WTC11 (cell line): Measurements from ENCODE around the gene CELF2. TPM values are rescaled to one million over a fixed set of nuclear protein-coding genes. Genes with fewer than 3 reads are reported as not detected.
A peak's percentile ranks its signal among the peaks of the same experiment; 100 is the strongest.

ENCODE experiments used
- ATAC-seq: fragments of 200-7000 bp; cut with Tn5 transposase; 2 replicates; pipeline ENCODE4 v1.10.0; 2021; ENCODE audit warnings: mild to moderate bottlenecking, moderate library complexity
- CTCF ChIA-PET: fragments of 300-600 bp; sonication (Branson Sonifier 250); formaldehyde crosslinking; loops from one replicate; lab custom pipeline; 2021; ENCODE audit warnings: antibody characterized with exemption; lab: Charles Lee
- POLR2A ChIA-PET: fragments of 350-600 bp; sonication (Branson Sonifier 250); formaldehyde crosslinking; loops from one replicate; lab custom pipeline; 2021; ENCODE audit warnings: antibody characterized with exemption; lab: Charles Lee
- DNase-seq: peaks from one replicate; pipeline ENCODE4 v3.0.0; 2021; ENCODE audit warnings: low spot score
- H3K27ac Mint-ChIP-seq: 2 replicates; pipeline ENCODE4 v1.8.0; 2021; ENCODE audit warnings: mixed read lengths
- H3K27me3 Mint-ChIP-seq: 2 replicates; pipeline ENCODE4 v1.8.0; 2021; ENCODE audit warnings: low read depth, mild to moderate bottlenecking, moderate library complexity, mixed read lengths
- H3K36me3 Mint-ChIP-seq: 2 replicates; pipeline ENCODE4 v1.8.0; 2021; ENCODE audit warnings: mixed read lengths
- H3K4me1 Mint-ChIP-seq: 2 replicates; pipeline ENCODE4 v1.8.0; 2022; ENCODE audit warnings: mixed read lengths
- H3K4me3 Mint-ChIP-seq: 2 replicates; pipeline ENCODE4 v1.8.0; 2021; ENCODE audit warnings: mild to moderate bottlenecking, moderate library complexity, mixed read lengths
- H3K9me3 Mint-ChIP-seq: 2 replicates; pipeline ENCODE4 v1.8.0; 2021; ENCODE audit warnings: mixed read lengths
- AR ChIP-seq: fragments of 250-450 bp; sonication (Bioruptor Pico); IDR thresholded peaks from 2 replicates; pipeline ENCODE4 v1.9.0; 2021; ENCODE audit warnings: mild to moderate bottlenecking
- ATF1 ChIP-seq: sonication (generic); formaldehyde crosslinking; IDR thresholded peaks from 2 replicates; pipeline ENCODE4 v1.8.1; 2023; ENCODE audit warnings: mild to moderate bottlenecking, moderate library complexity, missing genetic modification reagents
- ATF3 ChIP-seq: sonication (generic); formaldehyde crosslinking; conservative IDR thresholded peaks from 2 replicates; pipeline ENCODE4 v1.8.1; 2022; ENCODE audit warnings: mild to moderate bottlenecking, missing genetic modification reagents
- CBFB ChIP-seq: sonication (generic); formaldehyde crosslinking; IDR thresholded peaks from 2 replicates; pipeline ENCODE4 v1.8.1; 2022; ENCODE audit warnings: mild to moderate bottlenecking, low read depth, missing genetic modification reagents
- E2F1 ChIP-seq: sonication (generic); formaldehyde crosslinking; IDR thresholded peaks from 2 replicates; pipeline ENCODE4 v1.8.0; 2022; ENCODE audit warnings: mild to moderate bottlenecking, missing genetic modification reagents
- ELF4 ChIP-seq: sonication (generic); formaldehyde crosslinking; IDR thresholded peaks from 2 replicates; pipeline ENCODE4 v1.8.1; 2022; ENCODE audit warnings: low read depth, mild to moderate bottlenecking, moderate library complexity, missing genetic modification reagents
- ESRRA ChIP-seq: sonication (generic); formaldehyde crosslinking; IDR thresholded peaks from 2 replicates; pipeline ENCODE4 v1.8.1; 2022; ENCODE audit warnings: mild to moderate bottlenecking, missing genetic modification reagents, borderline replicate concordance
- HMGXB4 ChIP-seq: sonication (generic); formaldehyde crosslinking; IDR thresholded peaks from 2 replicates; pipeline ENCODE4 v1.8.1; 2023; ENCODE audit warnings: mild to moderate bottlenecking, moderate library complexity, missing genetic modification reagents
- NFE2L1 ChIP-seq: sonication (generic); formaldehyde crosslinking; IDR thresholded peaks from 2 replicates; pipeline ENCODE4 v1.8.1; 2023; ENCODE audit warnings: missing genetic modification reagents
- NFYB ChIP-seq: sonication (generic); formaldehyde crosslinking; conservative IDR thresholded peaks from 2 replicates; pipeline ENCODE4 v1.8.0; 2022; ENCODE audit warnings: low read depth, missing genetic modification reagents
- RORB ChIP-seq: fragments of 250-450 bp; sonication (Bioruptor Pico); IDR thresholded peaks from 2 replicates; pipeline ENCODE4 v1.9.0; 2021; ENCODE audit warnings: mild to moderate bottlenecking
- SP1 ChIP-seq: sonication (generic); formaldehyde crosslinking; conservative IDR thresholded peaks from 2 replicates; pipeline ENCODE4 v1.8.1; 2022; ENCODE audit warnings: missing genetic modification reagents
- TEAD4 ChIP-seq: sonication (generic); formaldehyde crosslinking; IDR thresholded peaks from 2 replicates; pipeline ENCODE4 v1.8.0; 2022; ENCODE audit warnings: mild to moderate bottlenecking, missing genetic modification reagents
- TP53 ChIP-seq: sonication (generic); formaldehyde crosslinking; IDR thresholded peaks from 2 replicates; pipeline ENCODE4 v1.8.1; 2023; ENCODE audit warnings: mild to moderate bottlenecking, missing genetic modification reagents
- ZBTB43 ChIP-seq: sonication (generic); formaldehyde crosslinking; IDR thresholded peaks from 2 replicates; pipeline ENCODE4 v1.8.1; 2023; ENCODE audit warnings: mild to moderate bottlenecking, missing genetic modification reagents
- ZMAT4 ChIP-seq: fragments of 250-450 bp; sonication (Bioruptor Pico); IDR thresholded peaks from 2 replicates; pipeline ENCODE4 v1.9.0; 2021; ENCODE audit warnings: mild to moderate bottlenecking
- ZNF396 ChIP-seq: fragments of 250-450 bp; sonication (Bioruptor Pico); IDR thresholded peaks from 2 replicates; pipeline ENCODE4 v1.8.0; 2021; ENCODE audit warnings: mild to moderate bottlenecking, moderate library complexity, borderline replicate concordance
- ZNF416 ChIP-seq: fragments of 250-450 bp; sonication (Bioruptor Pico); IDR thresholded peaks from 2 replicates; pipeline ENCODE4 v1.9.0; 2021; ENCODE audit warnings: mild to moderate bottlenecking, inconsistent platforms
- ZNF671 ChIP-seq: fragments of 250-450 bp; sonication (Bioruptor Pico); IDR thresholded peaks from 2 replicates; pipeline ENCODE4 v1.8.0; 2021; ENCODE audit warnings: mild to moderate bottlenecking
- total RNA-seq: library from RNA; stranded (reverse); gene quantifications from 3 replicates; pipeline ENCODE4 v1.2.3, GENCODE V29; 2021
- TF ChIP-seq, protein P1 (sequence below): sonication (generic); formaldehyde crosslinking; conservative IDR thresholded peaks from 2 replicates; pipeline ENCODE4 v1.8.1; 2023; ENCODE audit warnings: mild to moderate bottlenecking, low read depth, missing genetic modification reagents, moderate library complexity

Gene CELF2
- total RNA-seq, 1 experiment from 2014 or later = 24.6 TPM

DNA sequence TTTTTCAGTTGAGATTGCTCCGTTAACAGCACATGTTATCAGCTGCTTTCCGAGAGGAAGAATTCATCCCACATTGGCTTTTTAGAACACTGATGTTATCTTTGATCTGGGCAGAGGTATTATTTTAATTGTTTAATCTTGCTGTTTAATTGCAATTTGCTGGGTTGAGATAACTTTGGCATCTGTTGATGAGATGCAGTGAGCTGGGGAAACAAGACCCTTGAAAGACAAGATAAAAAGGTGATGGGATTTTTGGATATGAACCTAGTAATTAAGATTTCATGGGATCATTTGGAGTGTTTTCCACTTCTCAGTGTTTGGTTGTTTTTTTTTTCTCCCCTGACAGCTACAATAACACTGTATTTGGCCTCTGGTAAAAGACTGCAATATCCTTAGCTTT, 4.5 kb downstream of the CELF2 start:
- Mint-ChIP-seq H3K4me3 (no peak overlapping the region), H3K27ac (no peak overlapping the region)
- no peak for ATAC-seq
- POLR2A ChIA-PET = no interaction called here
- no peak for TF ChIP-seq TEAD4 (CRISPR knock-in tag)
- TF ChIP-seq E2F1 = no peak
- TF ChIP-seq ZNF671 (CRISPR knock-in tag) = no peak
- TF ChIP-seq AR (CRISPR knock-in tag) = no peak
- no peak for TF ChIP-seq NFYB (CRISPR knock-in tag)
- no peak for TF ChIP-seq RORB (CRISPR knock-in tag)
- TF ChIP-seq ATF3 (CRISPR knock-in tag) = no peak
- no peak for TF ChIP-seq HMGXB4 (CRISPR knock-in tag)
- TF ChIP-seq, all 79 proteins: peak for 0
- CTCF ChIA-PET = interaction anchor here (1.1 kb wide), 1 partner anchor 13 kb away, joined by 4 read pairs; no protein-coding TSS in a partner anchor
- Mint-ChIP-seq H3K9me3 (no peaks in the 10 kb centered on the region), H3K36me3 (no peaks in the 10 kb centered on the region), H3K4me1 (peaks cover 61% of the 10 kb centered on the region), H3K27me3 (peaks cover 13% of the 10 kb centered on the region)
- no peak for DNase-seq

- H3K4me1 Mint-ChIP-seq = peaks cover 64% of the 10 kb centered on the region
- ATAC-seq (no peak), DNase-seq (no peak)
- H3K27ac Mint-ChIP-seq = 0 out of 2 replicates have a peak overlapping the region, but pooled peaks have one; percentile 45
- H3K4me3 Mint-ChIP-seq = no peak overlapping the region
- TF ChIP-seq NFE2L1 (no peak), ZNF396 (CRISPR knock-in tag) (no peak), TP53 (no peak), ATF1 (CRISPR knock-in tag) (no peak), ZBTB43 (CRISPR knock-in tag) (no peak), ELF4 (CRISPR knock-in tag) (no peak), ZNF416 (CRISPR knock-in tag) (no peak), ZMAT4 (CRISPR knock-in tag) (no peak), ESRRA (no peak), ATF3 (CRISPR knock-in tag) (no peak), CBFB (CRISPR knock-in tag) (no peak), SP1 (CRISPR knock-in tag) (no peak)
- TF ChIP-seq, protein P1, sequence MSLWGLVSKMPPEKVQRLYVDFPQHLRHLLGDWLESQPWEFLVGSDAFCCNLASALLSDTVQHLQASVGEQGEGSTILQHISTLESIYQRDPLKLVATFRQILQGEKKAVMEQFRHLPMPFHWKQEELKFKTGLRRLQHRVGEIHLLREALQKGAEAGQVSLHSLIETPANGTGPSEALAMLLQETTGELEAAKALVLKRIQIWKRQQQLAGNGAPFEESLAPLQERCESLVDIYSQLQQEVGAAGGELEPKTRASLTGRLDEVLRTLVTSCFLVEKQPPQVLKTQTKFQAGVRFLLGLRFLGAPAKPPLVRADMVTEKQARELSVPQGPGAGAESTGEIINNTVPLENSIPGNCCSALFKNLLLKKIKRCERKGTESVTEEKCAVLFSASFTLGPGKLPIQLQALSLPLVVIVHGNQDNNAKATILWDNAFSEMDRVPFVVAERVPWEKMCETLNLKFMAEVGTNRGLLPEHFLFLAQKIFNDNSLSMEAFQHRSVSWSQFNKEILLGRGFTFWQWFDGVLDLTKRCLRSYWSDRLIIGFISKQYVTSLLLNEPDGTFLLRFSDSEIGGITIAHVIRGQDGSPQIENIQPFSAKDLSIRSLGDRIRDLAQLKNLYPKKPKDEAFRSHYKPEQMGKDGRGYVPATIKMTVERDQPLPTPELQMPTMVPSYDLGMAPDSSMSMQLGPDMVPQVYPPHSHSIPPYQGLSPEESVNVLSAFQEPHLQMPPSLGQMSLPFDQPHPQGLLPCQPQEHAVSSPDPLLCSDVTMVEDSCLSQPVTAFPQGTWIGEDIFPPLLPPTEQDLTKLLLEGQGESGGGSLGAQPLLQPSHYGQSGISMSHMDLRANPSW = no peak
- POLR2A ChIA-PET = no interaction called here
- no peaks in the 10 kb centered on the region for H3K9me3 Mint-ChIP-seq
- peaks cover 13% of the 10 kb centered on the region for H3K27me3 Mint-ChIP-seq
- CTCF ChIA-PET = interaction anchor here (1.1 kb wide), 1 partner anchor 12 kb away, joined by 4 read pairs; no protein-coding TSS in a partner anchor
- no peaks in the 10 kb centered on the region for H3K36me3 Mint-ChIP-seq
These were observed 5.6 kb downstream of the CELF2 start for GRCh38 chr10:11023009-11023953.
